ENCODE data around the gene CYP4F8. TPM values are rescaled to one million over a fixed set of nuclear protein-coding genes. Genes with fewer than 3 reads are reported as not detected.

The CYP4F8 gene, protein sequence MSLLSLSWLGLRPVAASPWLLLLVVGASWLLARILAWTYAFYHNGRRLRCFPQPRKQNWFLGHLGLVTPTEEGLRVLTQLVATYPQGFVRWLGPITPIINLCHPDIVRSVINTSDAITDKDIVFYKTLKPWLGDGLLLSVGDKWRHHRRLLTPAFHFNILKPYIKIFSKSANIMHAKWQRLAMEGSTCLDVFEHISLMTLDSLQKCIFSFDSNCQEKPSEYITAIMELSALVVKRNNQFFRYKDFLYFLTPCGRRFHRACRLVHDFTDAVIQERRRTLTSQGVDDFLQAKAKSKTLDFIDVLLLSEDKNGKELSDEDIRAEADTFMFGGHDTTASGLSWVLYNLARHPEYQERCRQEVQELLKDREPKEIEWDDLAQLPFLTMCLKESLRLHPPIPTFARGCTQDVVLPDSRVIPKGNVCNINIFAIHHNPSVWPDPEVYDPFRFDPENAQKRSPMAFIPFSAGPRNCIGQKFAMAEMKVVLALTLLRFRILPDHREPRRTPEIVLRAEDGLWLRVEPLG
- not detected in 2 replicates for total RNA-seq

DNA sequence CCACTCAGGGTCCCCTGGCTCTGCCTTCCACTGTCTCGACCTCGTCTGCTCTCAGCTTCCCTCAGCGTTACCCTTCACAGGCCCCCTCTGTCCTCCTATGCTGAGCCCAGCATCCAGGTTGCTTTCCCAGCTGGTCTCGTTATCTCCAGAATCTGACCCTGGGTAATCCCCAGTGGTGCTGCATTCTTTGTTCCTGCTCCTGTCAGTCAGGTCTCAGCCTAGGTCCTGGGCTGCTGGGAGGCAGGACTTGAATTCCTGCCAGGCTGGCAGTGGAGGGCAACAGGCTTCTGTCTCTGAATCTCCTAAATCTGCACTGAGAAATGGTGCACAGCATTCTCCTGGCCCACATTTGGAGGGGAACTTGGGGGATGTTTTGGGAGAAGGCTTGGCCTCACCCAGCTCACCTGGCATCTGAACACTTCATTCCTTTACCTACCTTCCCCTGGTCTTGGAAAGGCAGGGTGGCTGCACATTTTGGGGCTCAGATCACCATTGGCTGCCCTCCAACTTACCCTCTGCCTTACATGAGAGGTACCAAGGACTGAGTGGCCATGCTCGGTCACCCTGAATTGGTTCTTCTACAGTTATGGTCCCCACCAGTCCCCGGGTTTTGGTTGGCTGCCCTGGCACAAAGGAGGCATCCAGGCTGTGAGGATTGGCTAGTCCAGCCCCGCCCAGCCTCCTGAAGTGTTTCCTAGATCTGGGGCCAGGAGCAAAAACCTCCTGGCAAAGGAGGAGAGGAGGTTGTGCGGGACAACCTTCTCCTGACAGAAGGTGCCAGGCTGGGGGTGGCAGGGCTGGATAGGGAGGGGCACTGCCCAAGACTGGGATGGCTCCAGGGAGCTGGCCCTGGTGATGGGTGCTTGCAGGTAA lies at the start of gene CYP4F8:
TSS of gene CYP4F8 (plus strand) at position 712 of the 873 bp plus-strand sequence. CDS start 399 bp downstream, outside the sequence.

DNA sequence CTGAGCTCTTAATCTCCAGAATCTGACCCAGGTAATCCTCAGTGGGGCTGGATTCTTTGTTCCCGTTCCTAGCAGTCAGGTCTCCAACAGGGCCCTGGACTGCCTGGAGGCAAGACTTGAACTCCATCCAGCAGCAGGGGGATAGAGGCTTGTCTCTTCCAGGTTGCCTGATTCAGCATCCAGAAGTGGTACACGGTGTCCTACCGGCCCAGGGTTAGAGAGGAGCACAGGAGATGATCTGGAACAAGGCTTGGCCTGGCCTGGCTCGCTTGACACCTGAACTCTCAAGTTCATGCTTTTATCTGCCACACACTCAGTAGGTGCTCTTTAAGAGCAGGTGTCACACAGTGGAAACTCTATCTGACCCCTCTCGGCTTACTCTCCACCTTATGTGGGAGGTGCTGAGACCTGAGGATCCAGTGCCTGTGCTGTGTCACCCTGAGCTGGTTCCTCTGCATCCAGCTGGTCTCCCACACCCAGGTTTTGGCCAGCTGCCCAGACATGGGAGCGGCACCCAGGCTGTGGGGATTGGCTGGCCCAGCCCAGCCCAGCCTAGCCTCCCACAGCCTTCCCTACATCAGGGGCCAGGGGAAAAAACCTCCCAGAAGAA lies 25.4 kb downstream of the CYP4F8 start, which contains the start of gene CYP4F3:
TSS of gene CYP4F3 (plus strand) at position 604 of the 610 bp plus-strand sequence. CDS start 519 bp downstream, outside the sequence.

DNA sequence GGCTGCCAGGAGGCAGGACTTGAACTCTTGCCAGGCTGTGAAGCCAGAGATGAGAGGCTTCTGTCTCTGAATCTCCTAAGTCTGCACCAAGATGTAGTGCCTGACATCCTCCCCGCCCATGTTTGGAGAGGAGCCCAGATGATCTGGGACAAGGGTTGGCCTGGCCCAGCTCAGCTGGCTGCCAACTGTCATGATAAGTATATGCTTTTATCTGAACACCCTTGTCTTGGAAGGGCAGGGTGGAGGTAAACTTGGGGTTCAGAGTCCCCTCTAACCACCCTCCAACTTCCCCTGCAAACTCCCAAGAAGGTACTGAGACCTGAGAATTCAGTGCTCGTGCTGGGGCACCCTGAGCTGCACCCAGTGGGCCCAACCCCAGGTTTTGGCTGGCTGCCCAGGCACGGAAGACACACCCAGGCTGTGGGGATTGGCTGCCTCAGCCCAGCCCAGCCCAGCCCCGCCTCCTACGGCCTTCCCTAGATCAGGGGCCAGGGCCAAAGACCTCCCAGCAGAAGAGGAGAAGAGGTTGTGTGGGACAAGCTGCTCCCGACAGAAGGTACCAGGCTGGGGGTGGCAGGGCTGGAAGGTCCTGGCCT lies 57.7 kb downstream of the CYP4F8 start, which contains the start of gene CYP4F12:
TSS of gene CYP4F12 (plus strand) at position 508 of the 596 bp plus-strand sequence. CDS start 443 bp downstream, outside the sequence.

Other genes starting within 250 kb of the CYP4F8 start
- gene AKAP8, start 235.4 kb upstream of the CYP4F8 start, total RNA-seq: 15.0 and 15.1 TPM in 2 replicates
- gene AKAP8L, start 196.2 kb upstream of the CYP4F8 start, total RNA-seq: 71.4 and 90.1 TPM in 2 replicates
- gene WIZ, start 165.3 kb upstream of the CYP4F8 start, total RNA-seq: 6.2 and 17.6 TPM in 2 replicates
- gene RASAL3, start 150.7 kb upstream of the CYP4F8 start, total RNA-seq: not detected in 2 replicates
- not detected in 2 replicates for gene PGLYRP2, start 135.7 kb upstream of the CYP4F8 start, total RNA-seq
- gene CYP4F22, start 106.7 kb upstream of the CYP4F8 start, total RNA-seq: under 0.01 TPM in 1 of 2 replicates, not detected in the other
- 1.0 and 1.4 TPM in 2 replicates for gene CYP4F3, start 25.7 kb downstream of the CYP4F8 start, total RNA-seq
- 0.34 and 2.3 TPM in 2 replicates for gene CYP4F12, start 57.9 kb downstream of the CYP4F8 start, total RNA-seq
- not detected in 2 replicates for gene OR10H2, start 112.8 kb downstream of the CYP4F8 start, total RNA-seq
- not detected in 2 replicates for gene OR10H3, start 122.8 kb downstream of the CYP4F8 start, total RNA-seq
- gene OR10H5, start 172.4 kb downstream of the CYP4F8 start, total RNA-seq: not detected in 2 replicates
- not detected in 2 replicates for gene OR10H1, start 200.4 kb downstream of the CYP4F8 start, total RNA-seq